SK-N-SH (cell line): ENCODE data around the gene CDHR3. TPM values are rescaled to one million over a fixed set of nuclear protein-coding genes. Genes with fewer than 3 reads are reported as not detected.

Experiments used
- CTCF ChIA-PET: fragments of 300-600, 350-600 bp; formaldehyde crosslinking; extraction: SDS; loops from one replicate; lab custom pipeline; 2021; lab: Yijun Ruan, JAX
- POLR2A ChIA-PET: fragments of 350-600 bp; sonication (Branson Sonifier 250); formaldehyde crosslinking; extraction: SDS; loops from one replicate; lab custom pipeline; 2020; ENCODE audit warnings: antibody characterized with exemption, inconsistent platforms; lab: Yijun Ruan, JAX
- DNase-seq: peaks from one replicate; pipeline ENCODE4 v3.0.0; 2012
- H2AFZ ChIP-seq: fragments of 200-600 bp; sonication (generic); 2 replicates; pipeline ENCODE4 v1.8.1; 2016; ENCODE audit warnings: antibody characterized with exemption, mild to moderate bottlenecking, low read depth
- H3F3A ChIP-seq: fragments of 200-600 bp; sonication (generic); replicated peaks from 2 replicates; pipeline ENCODE3; 2016; ENCODE audit warnings: antibody characterized with exemption, mild to moderate bottlenecking; ENCODE audit not compliant: insufficient read depth
- H3K27ac ChIP-seq, 2 experiments: fragments of 200-500 bp in 1 of 2; fragments of 200-600 bp in 1 of 2; sonication (Bioruptor generic) in 1 of 2; sonication (generic), shearing (Covaris generic) in 1 of 2; 2 replicates each; pipeline versions ENCODE4 v1.5.1 to v1.6.1; 2014 to 2016; ENCODE audit warnings: low read depth in 2 of 2, inconsistent platforms in 1 of 2, low read length in 1 of 2, mild to moderate bottlenecking in 1 of 2, mixed read lengths in 1 of 2
- H3K27me3 ChIP-seq: fragments of 200-600 bp; sonication (generic), shearing (Covaris generic); 2 replicates; pipeline ENCODE4 v1.6.1; 2016; ENCODE audit warnings: mixed run types; ENCODE audit not compliant: insufficient read depth
- H3K36me3 ChIP-seq, 2 experiments: fragments of 200-500 bp in 1 of 2; fragments of 200-600 bp in 1 of 2; sonication (Bioruptor generic) in 1 of 2; sonication (generic) in 1 of 2; replicated peaks in 1 of 2; 2 replicates each; pipeline versions ENCODE3 to v1.5.1; 2014 to 2016; ENCODE audit warnings: low read length in 1 of 2, mild to moderate bottlenecking in 1 of 2; ENCODE audit not compliant: insufficient read depth in 2 of 2, control insufficient read depth in 1 of 2
- H3K4me1 ChIP-seq, 2 experiments: fragments of 200-500 bp in 1 of 2; fragments of 200-600 bp in 1 of 2; sonication (Bioruptor generic) in 1 of 2; sonication (generic), shearing (Covaris generic) in 1 of 2; 2 replicates each; pipeline versions ENCODE4 v1.5.1 to v1.6.1; 2014 to 2016; ENCODE audit warnings: low read depth in 1 of 2, low read length in 1 of 2, mixed run types in 1 of 2; ENCODE audit not compliant: insufficient read depth in 2 of 2, control insufficient read depth in 1 of 2
- H3K4me2 ChIP-seq: fragments of 200-600 bp; sonication (generic), shearing (Covaris generic); 2 replicates; pipeline ENCODE4 v1.6.1; 2017; ENCODE audit warnings: mixed run types
- H3K4me3 ChIP-seq, 2 experiments: fragments of 200-500 bp in 1 of 2; fragments of 200-600 bp in 1 of 2; sonication (Bioruptor generic) in 1 of 2; sonication (generic), shearing (Covaris generic) in 1 of 2; 2 replicates each; pipeline versions ENCODE4 v1.5.1 to v1.8.1; 2014 to 2016; ENCODE audit warnings: low read depth in 2 of 2, inconsistent platforms in 1 of 2, low read length in 1 of 2, mild to moderate bottlenecking in 1 of 2, mixed read lengths in 1 of 2, moderate library complexity in 1 of 2
- H3K79me2 ChIP-seq: fragments of 200-600 bp; sonication (generic); 2 replicates; pipeline ENCODE4 v1.8.1; 2017; ENCODE audit warnings: mild to moderate bottlenecking; ENCODE audit not compliant: insufficient read depth
- H3K9ac ChIP-seq: fragments of 200-600 bp; sonication (generic); 2 replicates; pipeline ENCODE4 v1.6.1; 2017; ENCODE audit warnings: mixed run types
- H3K9me2 ChIP-seq: fragments of 200-600 bp; sonication (generic); 2 replicates; pipeline ENCODE4 v1.6.1; 2017; ENCODE audit warnings: mixed run types
- H3K9me3 ChIP-seq: fragments of 200-600 bp; sonication (generic); 2 replicates; pipeline ENCODE4 v1.6.1; 2017; ENCODE audit warnings: mixed run types, mild to moderate bottlenecking, moderate library complexity
- H4K20me1 ChIP-seq: fragments of 200-600 bp; sonication (generic); 2 replicates; pipeline ENCODE4 v1.6.1; 2017; ENCODE audit warnings: mild to moderate bottlenecking, mixed run types; ENCODE audit not compliant: insufficient read depth
- CTCF ChIP-seq: fragments of 200-600 bp; sonication (generic); IDR thresholded peaks from 2 replicates; pipeline ENCODE4 v1.6.1; 2017; ENCODE audit warnings: antibody characterized with exemption, mild to moderate bottlenecking, moderate library complexity
- ELF1 ChIP-seq: IDR thresholded peaks from 2 replicates; pipeline ENCODE4 v1.4.0; 2012
- EP300 ChIP-seq, 2 experiments: IDR thresholded peaks; 2 replicates each; pipeline versions ENCODE4 v1.4.0 to v1.6.1; 2012; ENCODE audit warnings: borderline replicate concordance in 1 of 2, low read depth in 1 of 2, low read length in 1 of 2
- EZH2phosphoT487 ChIP-seq: fragments of 200-600 bp; sonication (generic); IDR thresholded peaks from 2 replicates; pipeline ENCODE4 v1.6.1; 2017; ENCODE audit warnings: low read depth, mixed run types, mild to moderate bottlenecking, antibody characterized with exemption, moderate library complexity, borderline replicate concordance
- FOXM1 ChIP-seq: IDR thresholded peaks from 2 replicates; pipeline ENCODE4 v1.4.0; 2012; ENCODE audit warnings: low read depth, mild to moderate bottlenecking
- GABPA ChIP-seq: IDR thresholded peaks from 2 replicates; pipeline ENCODE4 v1.4.0; 2012; ENCODE audit warnings: low read depth, mild to moderate bottlenecking
- GATA2 ChIP-seq: sonication (generic); formaldehyde crosslinking; IDR thresholded peaks from 2 replicates; pipeline ENCODE4 v1.5.0; 2020; ENCODE audit warnings: mild to moderate bottlenecking, missing genetic modification reagents
- IRF3 ChIP-seq: fragments of 150-350 bp; IDR thresholded peaks from 2 replicates; pipeline ENCODE4 v1.6.1; 2016; ENCODE audit warnings: mild to moderate bottlenecking, low read depth, low read length
- JUND ChIP-seq: IDR thresholded peaks from 2 replicates; pipeline ENCODE4 v1.4.0; 2012
- MAX ChIP-seq: IDR thresholded peaks from 2 replicates; pipeline ENCODE4 v1.4.0; 2012; ENCODE audit warnings: low read depth
- MEF2A ChIP-seq: IDR thresholded peaks from 2 replicates; pipeline ENCODE4 v1.4.0; 2012; ENCODE audit warnings: low read depth, borderline replicate concordance
- MXI1 ChIP-seq: IDR thresholded peaks from 2 replicates; pipeline ENCODE4 v1.6.1; 2012; ENCODE audit warnings: mild to moderate bottlenecking, low read depth, low read length, improper control_type of control experiment
- NFIC ChIP-seq: IDR thresholded peaks from 2 replicates; pipeline ENCODE4 v1.4.0; 2012; ENCODE audit warnings: borderline replicate concordance
- PBX3 ChIP-seq: IDR thresholded peaks from 2 replicates; pipeline ENCODE4; 2012
- POLR2AphosphoS5 ChIP-seq: IDR thresholded peaks from 2 replicates; pipeline ENCODE4 v1.6.1; 2012; ENCODE audit warnings: low read depth, low read length
- RAD21 ChIP-seq: IDR thresholded peaks from 2 replicates; pipeline ENCODE4 v1.6.1; 2012; ENCODE audit warnings: mild to moderate bottlenecking, low read length
- RCOR1 ChIP-seq: fragments of 150-350 bp; IDR thresholded peaks from 2 replicates; pipeline ENCODE4 v1.6.1; 2017; ENCODE audit warnings: antibody characterized with exemption, low read length
- RFX5 ChIP-seq: IDR thresholded peaks from 2 replicates; pipeline ENCODE4 v1.6.1; 2012; ENCODE audit warnings: mild to moderate bottlenecking, improper control_type of control experiment, low read length
- SIN3A ChIP-seq: IDR thresholded peaks from 2 replicates; pipeline ENCODE4 v1.6.1; 2012; ENCODE audit warnings: low read depth, mild to moderate bottlenecking, low read length, moderate library complexity, borderline replicate concordance
- SMC3 ChIP-seq: IDR thresholded peaks from 2 replicates; pipeline ENCODE4 v1.6.1; 2012; ENCODE audit warnings: low read depth, low read length, improper control_type of control experiment
- TEAD4 ChIP-seq: IDR thresholded peaks from 2 replicates; pipeline ENCODE4 v1.4.0; 2012; ENCODE audit warnings: mild to moderate bottlenecking, borderline replicate concordance; ENCODE audit not compliant: insufficient read depth
- YY1 ChIP-seq: IDR thresholded peaks from 2 replicates; pipeline ENCODE4 v1.4.0; 2012; ENCODE audit warnings: low read depth, mild to moderate bottlenecking
- whole genome bisulfite sequencing: methylation state at CpG from one replicate; pipeline ENCODE4 v1.1.6; 2017; ENCODE audit warnings: low lambda C conversion rate; 5-methylcytosine and 5-hydroxymethylcytosine counted together
- polyA plus RNA-seq, 3 experiments: library from polyadenylated mRNA; depleted of rRNA; stranded (reverse); fragments of >200 nt; gene quantifications; 2 replicates each; pipeline ENCODE4 v1.2.3, GENCODE V29; 2012

The CDHR3 gene
- polyA plus RNA-seq, 1 of the 3 experiments (the other 2 are of a cell fraction) = 7.5 TPM

GRCh38 chr7:106064316-106064715 lies 101.3 kb downstream of the CDHR3 start:
- 90% methylated on average over 2 of the region's 8 CpGs for WGBS
- no peak overlapping the region for H3K4me3 ChIP-seq
- H4K20me1 ChIP-seq = no peaks in the 10 kb centered on the region
- TF ChIP-seq EP300 (IDR thresholded peaks at IDR 0.05; ENCODE audit: borderline replicate concordance in 1 of 2, low read depth in 1 of 2, low read length in 1 of 2) (no peak), EZH2phosphoT487 (no peak), RCOR1 (no peak)
- TF ChIP-seq, all 33 proteins: peak for 0
- no peaks in the 10 kb centered on the region for H3K27me3 ChIP-seq
- H3K9me3 ChIP-seq = no peaks in the 10 kb centered on the region
- ChIA-PET POLR2A (interaction anchor here (1.0 kb wide), 1 partner anchor 48 kb away, joined by 6 read pairs; the partner anchor contains the start of gene SYPL1), CTCF (interaction anchor here (0.7 to 2.8 kb wide), 5 partner anchors 22 to 112 kb away, joined by 3 to 20 read pairs (median 5); no protein-coding TSS in a partner anchor)
- H3F3A ChIP-seq = peaks cover 8% of the 10 kb centered on the region
- DNase-seq = peak; percentile 35
- H3K27ac ChIP-seq = peak overlapping the region; percentile 87 to 88
- H3K9ac ChIP-seq = no peak overlapping the region
- H2AFZ ChIP-seq = no peak overlapping the region; the same call in 1 of the 2 replicates
- no peaks in the 10 kb centered on the region for H3K79me2 ChIP-seq
- no peaks in the 10 kb centered on the region for H3K36me3 ChIP-seq
- H3K4me1 ChIP-seq = peaks cover 27 to 57% of the 10 kb centered on the region in 2 experiments
- peak overlapping the region; percentile 75; the same call in 1 of the 2 replicates for H3K4me2 ChIP-seq
- H3K9me2 ChIP-seq = no peaks in the 10 kb centered on the region

GRCh38 chr7:106064771-106065574 lies 101.9 kb downstream of the CDHR3 start:
- peak overlapping the region; percentile 87 to 88 for H3K27ac ChIP-seq
- no peaks in the 10 kb centered on the region for H3K27me3 ChIP-seq
- TF ChIP-seq PBX3 (peak; percentile 89), EP300 (IDR thresholded peaks at IDR 0.05; ENCODE audit: borderline replicate concordance in 1 of 2, low read depth in 1 of 2, low read length in 1 of 2) (peak in 1 of 2 experiments; percentile 59; a peak in 1 of 4 replicates), GABPA (no peak), MXI1 (peak; percentile 63), RFX5 (no peak), IRF3 (no peak), POLR2AphosphoS5 (peak; percentile 65), RAD21 (peak; percentile 27; the same call in 1 of the 2 replicates), MEF2A (no peak; the same call in 1 of the 2 replicates), FOXM1 (no peak), RCOR1 (no peak; the same call in 1 of the 2 replicates), SMC3 (no peak), TEAD4 (0 out of 2 replicates have a peak, but pooled peaks have one; percentile 54), YY1 (peak; percentile 74), ELF1 (no peak), GATA2 (no peak), SIN3A (peak; percentile 82), JUND (no peak; the same call in 1 of the 2 replicates), CTCF (peak; percentile 25; the same call in 1 of the 2 replicates), MAX (peak; percentile 96), NFIC (peak; percentile 91)

More at GRCh38 chr7:106064771-106065574, 101.9 kb downstream of the CDHR3 start:
- Histone ChIP-seq H3K36me3 (no peaks in the 10 kb centered on the region), H3K79me2 (no peaks in the 10 kb centered on the region), H3K9ac (peak overlapping the region; percentile 62), H3K4me1 (peaks cover 28 to 59% of the 10 kb centered on the region in 2 experiments), H3K4me3 (peak overlapping the region; percentile 6 to 55; a peak in 3 of 4 replicates), H4K20me1 (no peaks in the 10 kb centered on the region), H3K4me2 (peak overlapping the region; percentile 75), H3K9me3 (no peaks in the 10 kb centered on the region), H3F3A (peaks cover 8% of the 10 kb centered on the region), H2AFZ (peak overlapping the region; percentile 95), H3K9me2 (no peaks in the 10 kb centered on the region)
- ChIA-PET POLR2A (interaction anchor here (0.6 to 1.0 kb wide), 2 partner anchors 47 to 998 kb away, joined by 3 to 6 read pairs; partner anchors contain the start of gene SYPL1), CTCF (interaction anchor here (0.7 to 2.8 kb wide), 9 partner anchors 8 to 188 kb away, joined by 3 to 20 read pairs (median 5); partner anchors contain the start of gene ATXN7L1)
- 36% methylated on average over 12 of the region's 14 CpGs for WGBS
- peak; percentile 82 for DNase-seq
